CD4-positive, alpha-beta T cell treated with Interleukin-17A for 1 hour (primary cell): ENCODE results near the gene RPS19.

Source experiments
- DNase-seq: peaks from one replicate; pipeline ENCODE4 v3.0.0-alpha.2; 2020

RPS19 gene

DNA sequence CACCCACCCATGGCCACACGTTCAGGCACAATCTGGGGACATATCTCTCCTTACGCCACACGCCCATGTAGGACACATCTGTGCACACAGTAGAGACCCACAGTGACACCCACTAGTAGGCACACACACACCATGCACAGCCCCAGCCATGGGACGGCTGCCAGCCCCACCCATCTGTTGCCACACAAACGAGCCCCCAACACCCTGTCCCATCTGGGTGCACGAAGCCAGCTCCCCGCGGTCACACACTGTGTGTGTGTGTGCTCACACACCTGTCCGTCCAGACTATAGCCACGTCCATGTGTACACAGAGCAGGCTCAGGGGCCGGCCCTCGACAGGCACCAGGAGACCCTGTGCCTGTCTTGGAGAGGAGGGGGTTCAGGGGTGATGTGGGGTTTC, 57.6 kb downstream of the RPS19 start:
- no peak for DNase-seq

DNA sequence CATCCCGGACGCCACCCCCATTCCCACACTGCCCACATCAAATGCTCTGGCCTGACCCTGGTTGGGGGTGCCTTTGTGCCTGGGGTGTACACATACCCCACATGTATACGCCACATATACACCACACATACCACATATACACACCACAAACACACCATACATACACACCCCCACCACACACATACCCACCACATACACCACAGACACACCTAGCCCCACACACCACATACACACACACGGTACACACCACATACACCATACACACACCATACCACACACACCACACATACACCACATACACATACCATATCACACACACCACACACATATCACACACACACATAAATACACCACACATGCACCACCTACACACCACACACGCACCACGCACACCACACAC, 58.0 kb downstream of the RPS19 start:
- DNase-seq, result no peak

DNA sequence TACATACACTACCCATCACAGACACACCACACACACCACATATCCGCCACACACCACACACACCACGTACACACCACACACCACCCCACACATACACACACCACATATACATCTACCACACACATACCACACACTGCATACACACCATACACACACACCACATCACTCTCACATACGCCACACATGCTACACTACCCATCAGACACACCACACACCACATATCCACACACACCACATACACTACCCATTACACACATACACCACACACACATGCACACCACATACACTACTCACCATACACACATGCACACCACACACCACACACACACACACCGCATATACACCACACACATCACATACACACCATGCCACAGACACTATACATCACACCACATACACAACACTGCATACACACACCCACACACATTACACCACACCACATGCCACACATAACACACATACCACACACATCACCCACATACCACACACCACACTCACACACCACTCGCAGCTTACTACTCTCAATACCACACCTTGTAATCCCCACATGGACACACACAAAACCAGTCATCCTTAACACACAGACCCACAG, 58.7 kb downstream of the RPS19 start:
- no peak for DNase-seq

DNA sequence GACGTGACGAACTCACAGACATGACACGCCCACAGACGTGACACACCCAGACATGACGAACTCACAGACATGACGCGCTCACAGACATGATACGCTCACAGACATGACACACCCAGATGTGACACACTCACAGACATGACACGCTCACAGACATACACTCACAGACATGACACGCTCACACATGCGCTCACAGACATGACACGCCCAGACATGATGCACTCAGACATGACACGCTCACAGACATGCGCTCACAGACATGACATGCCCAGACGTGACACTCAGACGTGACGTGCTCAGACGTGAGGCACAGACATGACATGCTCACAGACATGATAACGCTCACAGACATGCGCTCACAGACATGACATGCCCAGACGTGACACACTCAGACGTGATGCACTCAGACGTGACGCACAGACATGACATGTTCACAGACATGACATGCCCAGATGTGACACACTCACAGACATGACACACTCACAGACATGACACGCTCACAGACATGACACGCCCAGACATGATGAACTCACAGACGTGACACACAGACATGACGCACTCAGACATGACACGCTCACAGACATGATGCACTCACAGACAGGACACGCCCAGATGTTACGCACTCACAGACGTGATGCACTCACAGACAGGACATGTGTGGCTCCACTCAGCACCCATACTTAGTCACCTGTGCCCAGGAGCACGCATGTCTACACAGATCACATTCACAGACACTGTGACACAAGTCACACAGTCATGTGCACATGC, 60.1 kb downstream of the RPS19 start:
- no peak for DNase-seq

DNA sequence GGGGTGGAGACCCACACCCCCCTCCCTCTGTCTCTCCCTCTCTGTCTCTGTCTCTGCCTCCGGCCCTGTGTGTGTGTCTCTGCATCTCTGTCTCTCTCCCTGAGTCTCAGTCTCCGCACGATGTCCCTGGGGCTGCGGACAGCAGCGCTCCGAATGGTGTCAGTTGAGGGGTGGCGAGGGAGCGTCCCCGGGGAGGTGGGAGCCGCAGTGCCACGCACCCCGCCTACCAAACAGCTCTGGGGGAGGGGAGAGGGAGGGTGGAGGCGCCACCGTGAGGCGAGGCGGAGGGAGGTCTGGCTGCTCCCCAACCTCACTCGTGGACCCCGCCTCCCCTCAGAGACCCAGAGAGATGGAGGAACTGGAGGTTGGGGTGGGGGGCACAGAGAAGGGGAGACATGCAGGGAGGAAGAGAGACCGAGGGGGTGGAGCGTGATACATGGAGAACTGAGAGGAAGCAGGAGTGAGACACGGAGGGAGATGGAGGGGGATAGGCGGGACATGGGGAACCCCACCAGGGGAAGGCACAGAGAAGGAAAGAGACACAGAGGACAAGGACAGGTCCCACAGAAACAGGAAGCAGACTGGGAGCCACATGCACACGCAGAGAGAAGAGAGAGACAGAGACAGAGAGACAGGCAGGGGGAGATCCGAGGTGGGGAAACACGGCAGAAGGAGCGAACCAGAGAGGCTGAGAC, 61.0 kb downstream of the RPS19 start:
- DNase-seq, result no peak

DNA sequence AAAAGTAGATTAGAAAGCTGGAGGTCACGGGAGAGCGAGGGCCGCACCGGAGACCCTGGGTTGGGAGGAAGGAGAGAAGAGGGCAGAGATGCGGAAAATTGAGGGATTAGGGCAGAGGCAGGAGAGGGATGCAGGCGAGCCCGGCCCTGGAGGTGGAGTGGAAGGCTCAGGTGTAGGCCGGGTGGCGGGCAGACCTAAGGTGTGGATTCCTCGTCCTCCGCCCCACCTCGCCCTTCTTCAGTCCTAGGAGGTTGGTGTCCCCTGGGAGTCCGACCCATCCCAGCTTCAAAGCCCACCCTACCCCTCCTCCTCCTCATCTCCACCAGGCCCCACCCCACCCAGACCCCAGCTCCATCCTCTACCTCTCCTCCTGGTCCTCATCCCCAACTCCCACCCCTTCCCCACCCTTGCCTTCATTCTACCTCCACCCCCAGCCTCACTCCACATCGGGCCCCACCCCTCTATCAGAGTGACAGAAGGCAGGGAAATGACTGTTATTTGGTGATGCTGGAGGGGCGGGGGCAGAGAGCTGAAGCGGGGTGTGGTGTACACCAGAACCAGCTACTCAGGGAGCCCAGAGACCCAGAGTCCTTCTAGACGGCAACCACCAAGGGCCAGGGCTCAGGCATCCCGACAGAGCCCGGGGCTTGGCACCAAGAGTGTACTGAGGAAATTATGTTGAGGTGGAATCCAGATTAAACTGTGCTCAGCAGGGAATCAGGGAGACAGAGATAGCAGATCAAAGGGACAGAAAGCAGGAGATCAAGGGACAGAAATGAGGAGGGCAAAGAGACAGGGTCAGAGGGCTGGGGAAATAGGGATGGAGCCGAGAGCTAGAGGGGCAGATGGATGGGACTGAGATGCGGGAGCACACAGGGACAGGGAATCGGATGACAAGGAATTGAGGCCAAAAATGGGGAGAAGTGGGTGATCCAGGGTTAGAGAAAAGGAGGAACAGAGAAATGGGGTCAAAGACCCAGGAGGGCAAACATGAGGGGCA, 61.8 kb downstream of the RPS19 start:
- DNase-seq, result no peak
